H1 (cell line): Measurements from ENCODE around the gene RIMKLA. TPM values are rescaled to one million over a fixed set of nuclear protein-coding genes. Genes with fewer than 3 reads are reported as not detected.

Experiments used
- CHD2 ChIP-seq: IDR thresholded peaks from 2 replicates; pipeline ENCODE4 v1.6.1; 2012; ENCODE audit warnings: low read length, improper control_type of control experiment
- CHD7 ChIP-seq: fragments of 300-600 bp; sonication (generic); IDR thresholded peaks from 2 replicates; pipeline ENCODE4 v1.7.1; 2012; ENCODE audit warnings: low read length, moderate library complexity, mild to moderate bottlenecking, inconsistent platforms; ENCODE audit not compliant: insufficient replicate concordance
- CREB1 ChIP-seq: IDR thresholded peaks from 2 replicates; pipeline ENCODE4 v1.6.1; 2012; ENCODE audit warnings: inconsistent platforms
- EZH2 ChIP-seq: fragments of 200-600 bp; sonication (generic); IDR thresholded peaks from 2 replicates; pipeline ENCODE4 v1.7.1; 2012; ENCODE audit warnings: low read depth, mild to moderate bottlenecking, moderate library complexity, low read length, inconsistent platforms; ENCODE audit not compliant: severe bottlenecking
- HDAC2 ChIP-seq, 2 experiments: fragments of 300-600 bp in 1 of 2; sonication (generic) in 1 of 2; IDR thresholded peaks; 2 replicates each; pipeline ENCODE4 v1.6.1; 2011 to 2012; ENCODE audit warnings: low read depth in 2 of 2, low read length in 2 of 2, mild to moderate bottlenecking in 2 of 2, moderate library complexity in 2 of 2, borderline replicate concordance in 1 of 2, inconsistent platforms in 1 of 2
- HDAC6 ChIP-seq: IDR thresholded peaks from one replicate; pipeline ENCODE4 v1.7.1; 2012; ENCODE audit warnings: low read depth, mild to moderate bottlenecking, inconsistent platforms, low read length, moderate library complexity
- KDM1A ChIP-seq: fragments of 200-600, 300-600 bp; sonication (generic); IDR thresholded peaks from 2 replicates; pipeline ENCODE4 v1.7.1; 2016; ENCODE audit warnings: mild to moderate bottlenecking, low read length, borderline replicate concordance
- TAF7 ChIP-seq: optimal IDR thresholded peaks from 2 replicates; pipeline ENCODE3; 2011; ENCODE audit warnings: low read depth, mild to moderate bottlenecking, inconsistent platforms, low read length, moderate library complexity, borderline replicate concordance
- USF2 ChIP-seq: IDR thresholded peaks from 2 replicates; pipeline ENCODE4 v1.6.1; 2011; ENCODE audit warnings: low read length, improper control_type of control experiment
- YY1 ChIP-seq: IDR thresholded peaks from 2 replicates; pipeline ENCODE4 v1.6.1; 2011; ENCODE audit warnings: low read depth, mild to moderate bottlenecking, low read length
- polyA plus RNA-seq, 7 experiments: library from polyadenylated mRNA; depleted of rRNA in 3 of 7; stranded (reverse) in 5 of 7; unstranded in 2 of 7; fragments of >200 nt in 5 of 7; fragments of 200-250 nt in 2 of 7; gene quantifications; 1 replicate in 5 of 7; 2 replicates in 1 of 7; 4 replicates in 1 of 7; pipeline versions ENCODE4 v1.2.1 to v1.2.3, GENCODE V29; 2011 to 2013; ENCODE audit warnings: missing spikeins in 2 of 7, mixed read lengths in 2 of 7
- total RNA-seq: library from RNA; stranded (reverse); fragmentation: NEBNext Ultra II Directional; extraction: Animal tissue kit (Norgen Biotek cat#: 25700); gene quantifications from 2 replicates; pipeline ENCODE4 v1.2.1, GENCODE V29; 2021

The RIMKLA gene
- total and polyA plus RNA-seq, 2 of the 8 experiments (the other 6 are each of a cell fraction or from before 2014, with no cell fraction given): 3.2 to 5.8 TPM

GRCh38 chr1:42434340-42434739, 53.7 kb downstream of the RIMKLA start (continued):
- TF ChIP-seq CHD7: no peak
- no peak for TF ChIP-seq CREB1
- TF ChIP-seq USF2: no peak
- TF ChIP-seq KDM1A: no peak
- TF ChIP-seq HDAC6: no peak
- TF ChIP-seq TAF7: no peak
- no peak for TF ChIP-seq CHD2
- no peak for TF ChIP-seq EZH2
- TF ChIP-seq HDAC2 (IDR thresholded peaks at IDR 0.05; ENCODE audit: borderline replicate concordance in 1 of 2, low read depth in 2 of 2, low read length in 2 of 2): no peak
- no peak for TF ChIP-seq YY1
